Tibial nerve (tissue), 4 donors: ENCODE results near the gene PROK2.

ENCODE experiments used
- EP300 ChIP-seq, 2 donors: sonication (generic); formaldehyde crosslinking; IDR thresholded peaks; one replicate each; pipeline ENCODE4 v1.6.1; 2017; ENCODE audit warnings: antibody characterized with exemption in 2 of 2, mild to moderate bottlenecking in 1 of 2
- POLR2A ChIP-seq, 2 donors: fragments of 450-650 bp; IDR thresholded peaks; one replicate each; pipeline ENCODE4 v1.6.1; 2017; ENCODE audit warnings: antibody characterized with exemption in 2 of 2, mild to moderate bottlenecking in 2 of 2, moderate library complexity in 2 of 2
- TF ChIP-seq, protein P1 (sequence below), 5 experiments: fragments of 200-600 bp in 3 of 5; fragments of 450-650 bp in 2 of 5; sonication (generic) in 3 of 5; IDR thresholded peaks; one replicate each; pipeline ENCODE4 v1.5.1; 2016 to 2019; ENCODE audit warnings: antibody characterized with exemption in 5 of 5, mild to moderate bottlenecking in 3 of 5, moderate library complexity in 2 of 5

- TF ChIP-seq POLR2A (IDR thresholded peaks at IDR 0.05) (no peak), EP300 (IDR thresholded peaks at IDR 0.05) (no peak)
- TF ChIP-seq, protein P1, sequence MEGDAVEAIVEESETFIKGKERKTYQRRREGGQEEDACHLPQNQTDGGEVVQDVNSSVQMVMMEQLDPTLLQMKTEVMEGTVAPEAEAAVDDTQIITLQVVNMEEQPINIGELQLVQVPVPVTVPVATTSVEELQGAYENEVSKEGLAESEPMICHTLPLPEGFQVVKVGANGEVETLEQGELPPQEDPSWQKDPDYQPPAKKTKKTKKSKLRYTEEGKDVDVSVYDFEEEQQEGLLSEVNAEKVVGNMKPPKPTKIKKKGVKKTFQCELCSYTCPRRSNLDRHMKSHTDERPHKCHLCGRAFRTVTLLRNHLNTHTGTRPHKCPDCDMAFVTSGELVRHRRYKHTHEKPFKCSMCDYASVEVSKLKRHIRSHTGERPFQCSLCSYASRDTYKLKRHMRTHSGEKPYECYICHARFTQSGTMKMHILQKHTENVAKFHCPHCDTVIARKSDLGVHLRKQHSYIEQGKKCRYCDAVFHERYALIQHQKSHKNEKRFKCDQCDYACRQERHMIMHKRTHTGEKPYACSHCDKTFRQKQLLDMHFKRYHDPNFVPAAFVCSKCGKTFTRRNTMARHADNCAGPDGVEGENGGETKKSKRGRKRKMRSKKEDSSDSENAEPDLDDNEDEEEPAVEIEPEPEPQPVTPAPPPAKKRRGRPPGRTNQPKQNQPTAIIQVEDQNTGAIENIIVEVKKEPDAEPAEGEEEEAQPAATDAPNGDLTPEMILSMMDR (IDR thresholded peaks at IDR 0.05): no peak
Measured at GRCh38 chr3:71813073-71813472, 28.1 kb upstream of the PROK2 start.
